Fibroblast of the aortic adventitia (primary cell): ENCODE measurements around the gene ZNF277. TPM values are rescaled to one million over a fixed set of nuclear protein-coding genes. Genes with fewer than 3 reads are reported as not detected.

Experiments used
- DNase-seq: peaks from one replicate; pipeline ENCODE4 v3.0.0-alpha.2; 2010; ENCODE audit warnings: low read depth
- H3K4me3 ChIP-seq: 2 replicates; pipeline ENCODE4 v1.5.1; 2011; ENCODE audit warnings: low read depth, mild to moderate bottlenecking, control low read depth, low read length, moderate library complexity
- CTCF ChIP-seq: IDR thresholded peaks from 2 replicates; pipeline ENCODE4 v1.5.1; 2011; ENCODE audit warnings: mild to moderate bottlenecking, low read length, control low read depth, inconsistent platforms; ENCODE audit not compliant: insufficient read depth
- total RNA-seq: library from RNA; depleted of rRNA; stranded (reverse); fragments of >200 nt; gene quantifications from 2 replicates; pipeline ENCODE4 v1.2.3, GENCODE V29; 2012; ENCODE audit warnings: low replicate concordance

The ZNF277 gene
- total RNA-seq, 1 donor: 41.4 TPM

DNA sequence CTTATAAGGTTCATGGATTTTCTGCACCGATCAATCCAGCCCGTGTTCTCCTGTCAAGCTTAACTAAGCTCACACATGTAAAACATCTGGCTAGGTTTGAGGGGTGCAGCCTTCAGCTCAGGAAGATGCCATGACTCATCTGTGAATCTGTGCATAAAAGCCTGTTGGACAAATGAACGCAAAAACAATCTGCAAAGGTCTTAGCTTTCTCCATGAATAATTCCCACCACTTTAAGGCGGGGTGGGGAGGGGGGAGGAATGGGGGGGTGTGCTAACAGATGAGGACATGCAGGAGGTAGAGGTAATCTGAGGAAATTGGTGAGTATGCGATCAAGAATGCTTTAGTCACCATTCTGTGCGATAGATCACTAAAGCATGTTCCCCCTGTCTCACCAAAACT is 5.1 kb upstream of the ZNF277 start:
- no peak overlapping the region for H3K4me3 ChIP-seq
- peak; percentile 33 for DNase-seq
- TF ChIP-seq CTCF: no peak

DNA sequence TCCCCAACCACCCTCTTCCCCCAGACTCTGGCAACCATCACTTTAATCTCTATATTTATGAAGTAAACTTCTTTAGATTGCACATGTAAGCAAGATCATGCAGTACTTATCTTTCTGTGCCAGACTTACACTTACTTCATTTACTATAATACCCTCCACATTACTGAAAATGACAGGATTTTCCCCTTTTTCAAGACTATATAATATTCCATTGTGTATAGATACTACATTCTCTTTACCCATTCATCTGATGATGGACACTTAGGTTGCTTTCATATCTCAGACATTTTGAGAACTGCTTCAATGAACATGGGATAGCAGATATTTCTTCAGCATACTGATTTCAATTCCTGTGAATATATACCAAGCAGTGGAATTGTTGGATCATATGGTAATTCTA is 4.7 kb upstream of the ZNF277 start:
- TF ChIP-seq CTCF: no peak
- DNase-seq: no peak
- H3K4me3 ChIP-seq: no peak overlapping the region

GRCh38 chr7:112202816-112203215 is 3.7 kb upstream of the ZNF277 start:
- H3K4me3 ChIP-seq: no peak overlapping the region
- no peak for TF ChIP-seq CTCF
- DNase-seq: peak; percentile 13

- no peak for DNase-seq
- H3K4me3 ChIP-seq: peak overlapping the region; percentile 95
- TF ChIP-seq CTCF: no peak
These were observed 3.1 kb upstream of the ZNF277 start for GRCh38 chr7:112203365-112203739.

DNA sequence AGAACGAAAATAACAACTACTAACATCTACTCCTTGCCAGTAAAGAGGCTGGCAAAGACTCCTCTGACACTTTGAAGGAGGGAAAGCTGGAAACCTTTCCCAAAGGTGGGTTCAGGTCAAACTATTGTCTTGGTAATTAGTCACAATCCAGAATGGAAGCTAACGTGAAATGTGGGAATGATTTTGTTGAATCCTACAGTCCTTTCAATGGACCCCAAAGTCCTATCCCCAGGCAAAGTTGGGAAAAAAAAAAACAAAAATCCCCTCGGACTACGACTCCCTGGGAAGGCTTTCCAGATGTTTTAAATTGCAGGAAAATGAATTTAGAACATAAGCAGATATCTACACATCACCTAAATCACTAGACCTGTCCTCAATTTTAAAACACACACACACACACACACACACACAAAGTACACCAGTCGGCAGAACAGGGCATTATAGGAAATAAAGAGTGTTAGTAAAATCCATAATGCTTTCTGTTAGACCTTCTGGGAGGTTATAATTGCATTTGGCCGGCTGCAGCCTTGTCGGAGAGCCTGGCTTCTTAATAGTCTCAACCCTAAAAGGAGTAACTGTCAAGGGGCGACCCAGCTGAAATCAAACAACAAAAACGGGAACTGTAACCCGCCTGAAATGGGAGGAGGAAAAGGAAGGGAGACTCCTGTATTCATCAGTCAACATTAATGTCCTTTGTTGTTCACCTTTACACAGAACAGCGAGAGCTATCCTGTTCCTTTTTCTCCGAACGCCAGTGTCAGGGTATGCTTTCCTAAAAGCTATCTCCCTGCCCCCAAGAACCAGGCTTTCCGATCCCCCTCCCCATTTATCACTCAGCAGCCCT is 1.8 kb upstream of the ZNF277 start:
- H3K4me3 ChIP-seq: peak overlapping the region; percentile 95
- peak; percentile 30 for DNase-seq
- TF ChIP-seq CTCF: no peak

DNA sequence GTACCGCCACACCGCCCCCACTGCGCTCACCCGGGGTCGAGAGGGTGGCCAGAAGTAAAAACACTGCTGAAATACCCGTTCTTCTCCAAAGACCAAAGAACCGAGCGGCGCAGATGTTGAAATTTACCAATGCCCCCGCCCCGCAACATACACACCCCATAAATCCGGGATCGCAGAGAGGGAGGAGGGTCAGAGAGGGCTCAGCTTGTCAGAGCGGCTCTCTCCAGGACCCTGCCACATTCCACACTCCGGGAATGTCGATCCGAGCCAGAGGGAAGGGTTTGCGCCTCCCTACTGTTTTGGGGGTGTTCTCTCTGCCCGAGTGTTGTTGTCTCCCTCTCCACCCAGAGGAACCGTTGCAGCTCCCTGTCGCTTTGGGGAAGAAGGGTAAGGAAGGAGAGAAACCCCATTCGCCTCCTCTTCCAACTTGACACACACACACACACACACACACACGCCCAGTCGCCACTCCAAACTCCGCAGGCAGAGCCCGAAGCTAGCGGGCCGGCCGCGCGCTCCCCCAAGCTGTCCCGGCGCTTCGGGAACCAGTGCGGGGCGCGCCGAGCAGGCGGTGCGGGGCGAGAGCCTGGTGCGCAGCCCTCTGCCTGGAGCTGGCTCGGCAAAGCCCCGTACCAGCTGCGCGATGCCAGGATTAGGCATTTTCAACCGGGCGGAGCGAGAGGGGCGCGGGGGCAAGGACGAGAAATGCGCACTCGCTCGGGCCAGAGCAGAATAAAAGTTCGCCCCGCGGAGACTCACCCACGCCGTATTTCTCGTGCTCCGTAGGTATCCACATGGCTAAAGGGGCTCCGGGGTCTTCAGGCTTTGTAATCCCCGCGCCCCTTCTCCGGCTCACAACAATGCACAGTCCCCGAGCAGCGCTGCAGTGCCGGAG is 905 bp upstream of the ZNF277 start:
- peak overlapping the region; percentile 95 for H3K4me3 ChIP-seq
- peak; percentile 76 for DNase-seq
- no peak for TF ChIP-seq CTCF
